ENCODE results near the gene DLL4. TPM values are rescaled to one million over a fixed set of nuclear protein-coding genes. Genes with fewer than 3 reads are reported as not detected.
A peak's percentile ranks its signal among the peaks of the same experiment; 100 is the strongest.
"Not testable (repeated sequence)": the region's sequence is repeated elsewhere in the genome, so short reads cannot be mapped to it uniquely, and the experiment has no call there.

The DLL4 gene
- polyA plus RNA-seq, 3 donors from 2014 or later, result not detected

DNA sequence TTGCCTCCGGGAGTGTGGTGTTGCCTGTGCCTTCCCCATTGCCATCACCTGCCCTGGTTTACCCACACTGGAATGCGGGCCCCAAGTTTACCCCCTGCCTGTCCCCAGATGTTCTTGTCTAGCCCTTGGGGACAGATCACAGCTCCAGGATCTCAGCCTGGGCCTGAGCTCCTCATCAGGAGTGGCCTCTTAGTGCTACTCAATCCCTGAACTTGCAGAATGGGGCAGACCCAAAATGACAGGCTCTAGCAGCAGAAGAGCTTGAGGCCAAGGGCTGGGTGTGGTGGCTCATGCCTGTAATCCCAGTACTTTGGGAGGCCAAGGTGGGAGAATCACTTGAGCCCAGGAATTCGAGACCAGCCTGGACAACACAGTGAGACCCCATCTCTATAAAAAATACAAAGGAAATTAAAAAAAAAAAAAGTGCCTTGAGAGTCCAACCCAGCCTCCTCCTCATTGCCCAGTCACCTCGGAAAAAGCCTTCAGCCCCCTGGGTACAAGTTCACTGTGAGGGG lies 28.0 kb downstream of the DLL4 start:
- Mint-ChIP-seq H3K4me1 (peaks cover 17 to 21% of the 10 kb centered on the region in 2 donors), H3K27me3 (ENCODE audit: low read depth in 3 of 3) (peaks cover 4 to 12% (median 10%) of the 10 kb centered on the region in 3 donors), H3K27ac (no peak overlapping the region), H3K9me3 (no peaks in the 10 kb centered on the region), H3K36me3 (peaks cover 0 to 4% (median 0%) of the 10 kb centered on the region in 3 donors), H3K4me3 (no peak overlapping the region)
- DNase-seq, result no peak

DNA sequence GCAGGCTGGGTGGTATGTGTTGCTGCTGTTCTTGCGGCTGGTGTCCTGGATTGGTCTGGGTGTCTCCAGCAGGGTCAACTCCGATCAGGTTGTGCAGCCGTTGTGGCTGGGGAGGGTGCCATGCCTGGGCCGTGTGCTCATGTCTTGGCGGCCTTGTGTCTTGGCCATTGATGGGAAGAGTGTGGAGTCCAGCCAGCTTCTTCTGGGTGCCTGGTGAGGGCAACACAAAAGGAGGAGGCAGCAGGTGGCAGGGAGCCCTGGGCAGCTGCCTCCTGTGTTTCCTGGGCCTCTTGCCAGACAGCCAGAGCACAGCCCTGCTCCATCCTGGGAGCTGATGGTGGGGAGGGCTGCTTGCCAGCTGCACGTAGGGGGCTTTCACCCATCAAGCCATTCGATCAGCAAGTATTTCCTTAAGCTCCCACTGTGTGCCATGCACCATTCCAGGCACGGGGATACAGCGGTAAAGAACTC lies 28.5 kb downstream of the DLL4 start:
- Mint-ChIP-seq H3K4me1 (peaks cover 14 to 17% of the 10 kb centered on the region in 2 donors), H3K36me3 (peaks cover 0 to 4% (median 0%) of the 10 kb centered on the region in 3 donors), H3K27ac (no peak overlapping the region), H3K4me3 (no peak overlapping the region), H3K9me3 (no peaks in the 10 kb centered on the region), H3K27me3 (ENCODE audit: low read depth in 3 of 3) (peaks cover 4 to 12% (median 10%) of the 10 kb centered on the region in 3 donors)
- DNase-seq, result no peak

- Mint-ChIP-seq H3K36me3 (peaks cover 0 to 4% (median 0%) of the 10 kb centered on the region in 3 donors), H3K27ac (no peak overlapping the region), H3K27me3 (ENCODE audit: low read depth in 3 of 3) (peaks cover 3 to 11% (median 8%) of the 10 kb centered on the region in 3 donors), H3K4me1 (peaks cover 11 to 12% of the 10 kb centered on the region in 2 donors), H3K9me3 (no peaks in the 10 kb centered on the region), H3K4me3 (no peak overlapping the region)
- no peak for DNase-seq
Measured at GRCh38 chr15:40958146-40958545, 29.0 kb downstream of the DLL4 start.

DNA sequence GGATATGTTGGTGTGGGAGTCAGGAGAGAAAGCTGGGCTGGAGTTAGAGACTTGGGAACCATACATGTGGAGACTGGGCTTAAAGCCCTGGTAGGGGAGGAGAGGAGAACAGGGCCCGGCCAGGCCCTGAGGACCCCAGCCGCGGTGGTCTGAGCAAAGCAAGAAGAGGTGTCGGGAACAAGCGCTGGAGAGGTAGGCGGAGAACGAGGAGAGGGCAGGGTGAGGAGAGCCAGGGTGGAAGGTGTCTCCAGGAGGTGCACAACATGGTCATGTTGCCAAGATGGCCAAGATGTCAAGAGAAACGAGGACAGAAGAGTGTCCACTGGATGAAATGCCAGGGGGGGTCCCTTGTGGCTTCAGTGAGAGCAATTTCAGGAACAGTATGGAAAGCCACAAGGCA lies 29.6 kb downstream of the DLL4 start:
- no peak for DNase-seq
- peaks cover 6 to 8% of the 10 kb centered on the region in 2 donors for H3K4me1 Mint-ChIP-seq
- H3K27me3 Mint-ChIP-seq (ENCODE audit: low read depth in 3 of 3), result peaks cover 0 to 12% (median 6%) of the 10 kb centered on the region in 3 donors
- no peaks in the 10 kb centered on the region for H3K9me3 Mint-ChIP-seq
- peak overlapping the region in 1 of 6 donors; percentile 62 for H3K27ac Mint-ChIP-seq
- no peak overlapping the region for H3K4me3 Mint-ChIP-seq
- peaks cover 0 to 4% (median 0%) of the 10 kb centered on the region in 3 donors for H3K36me3 Mint-ChIP-seq

GRCh38 chr15:40959331-40960141 lies 30.4 kb downstream of the DLL4 start:
- H3K36me3 Mint-ChIP-seq, result peaks cover 0 to 4% (median 0%) of the 10 kb centered on the region in 3 donors
- peaks cover 0 to under 1% of the 10 kb centered on the region in 2 donors for H3K4me1 Mint-ChIP-seq
- no peak for DNase-seq
- no peak overlapping the region for H3K4me3 Mint-ChIP-seq
- no peak overlapping the region for H3K27ac Mint-ChIP-seq
- no peaks in the 10 kb centered on the region for H3K9me3 Mint-ChIP-seq
- peaks cover 0 to 10% (median 3%) of the 10 kb centered on the region in 3 donors for H3K27me3 Mint-ChIP-seq (ENCODE audit: low read depth in 3 of 3)

- no peak for DNase-seq
- Mint-ChIP-seq H3K27ac (peak overlapping the region in 1 of 6 donors; percentile 51), H3K9me3 (no peaks in the 10 kb centered on the region), H3K36me3 (peaks cover 0 to 4% (median 0%) of the 10 kb centered on the region in 3 donors), H3K4me1 (no peaks in the 10 kb centered on the region), H3K4me3 (no peak overlapping the region), H3K27me3 (ENCODE audit: low read depth in 3 of 3) (peaks cover 2 to 12% (median 3%) of the 10 kb centered on the region in 3 donors)
Measured at GRCh38 chr15:40960151-40960885, 31.2 kb downstream of the DLL4 start.

DNA sequence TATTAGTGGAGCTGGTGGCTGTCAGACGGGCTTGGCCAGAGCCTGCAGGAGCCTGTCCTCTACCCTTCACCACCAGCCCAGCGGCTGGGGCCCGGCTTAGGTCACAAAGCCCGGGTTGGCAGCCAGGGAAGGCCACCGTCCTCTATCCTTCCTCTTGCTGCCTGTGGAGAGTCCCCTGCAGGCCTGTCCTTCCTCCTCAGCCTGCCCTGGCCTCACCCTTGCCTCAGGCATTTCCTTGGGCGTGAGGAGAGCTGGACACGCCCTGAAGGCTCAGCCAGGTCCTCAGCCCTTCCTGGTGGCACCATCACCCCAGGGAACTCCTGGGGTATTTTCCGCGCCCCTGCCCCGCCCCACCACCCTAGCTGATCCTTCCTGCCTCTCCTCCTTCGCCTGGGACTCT lies 31.8 kb downstream of the DLL4 start:
- Mint-ChIP-seq H3K9me3 (no peaks in the 10 kb centered on the region), H3K27ac (no peak overlapping the region), H3K4me3 (no peak overlapping the region), H3K36me3 (peaks cover 0 to 4% (median 0%) of the 10 kb centered on the region in 3 donors), H3K27me3 (ENCODE audit: low read depth in 3 of 3) (peaks cover 2 to 9% (median 3%) of the 10 kb centered on the region in 3 donors), H3K4me1 (no peaks in the 10 kb centered on the region)
- no peak for DNase-seq

- H3K4me3 Mint-ChIP-seq; H3K27me3 Mint-ChIP-seq (ENCODE audit: low read depth in 3 of 3); H3K9me3 Mint-ChIP-seq; DNase-seq; H3K4me1 Mint-ChIP-seq; H3K27ac Mint-ChIP-seq; H3K36me3 Mint-ChIP-seq: not testable (repeated sequence)
Measured at GRCh38 chr15:40961740-40962139, 32.6 kb downstream of the DLL4 start.

GRCh38 chr15:40962317-40962716 lies 33.2 kb downstream of the DLL4 start:
- not testable (repeated sequence) for H3K4me3 Mint-ChIP-seq; H3K27me3 Mint-ChIP-seq (ENCODE audit: low read depth in 3 of 3); H3K27ac Mint-ChIP-seq; DNase-seq; H3K9me3 Mint-ChIP-seq; H3K36me3 Mint-ChIP-seq; H3K4me1 Mint-ChIP-seq

DNA sequence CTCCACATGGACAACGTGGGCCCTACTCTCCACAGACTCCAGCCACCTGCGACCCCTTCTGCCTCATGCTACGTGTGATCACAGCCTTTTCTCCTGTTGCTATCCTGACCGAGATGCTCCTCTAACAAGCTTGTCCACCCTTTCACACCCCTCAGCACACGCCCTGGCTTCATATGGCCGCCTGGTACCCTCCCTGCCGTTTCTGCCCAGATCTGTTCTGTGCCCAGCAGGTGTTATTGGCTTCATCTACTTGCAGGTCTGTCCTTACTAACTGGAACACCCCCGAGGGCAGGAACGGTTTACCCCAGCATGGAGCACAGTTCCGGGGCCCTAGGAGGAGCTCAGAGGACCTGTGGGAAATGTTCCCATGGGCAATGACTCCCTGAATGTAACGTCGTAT lies 34.1 kb downstream of the DLL4 start:
- Mint-ChIP-seq H3K27me3 (ENCODE audit: low read depth in 3 of 3) (peaks cover 2 to 9% (median 3%) of the 10 kb centered on the region in 3 donors), H3K36me3 (no peaks in the 10 kb centered on the region), H3K4me3 (no peak overlapping the region), H3K9me3 (no peaks in the 10 kb centered on the region), H3K4me1 (no peaks in the 10 kb centered on the region), H3K27ac (peak overlapping the region in 1 of 6 donors; percentile 2)
- no peak for DNase-seq

DNA sequence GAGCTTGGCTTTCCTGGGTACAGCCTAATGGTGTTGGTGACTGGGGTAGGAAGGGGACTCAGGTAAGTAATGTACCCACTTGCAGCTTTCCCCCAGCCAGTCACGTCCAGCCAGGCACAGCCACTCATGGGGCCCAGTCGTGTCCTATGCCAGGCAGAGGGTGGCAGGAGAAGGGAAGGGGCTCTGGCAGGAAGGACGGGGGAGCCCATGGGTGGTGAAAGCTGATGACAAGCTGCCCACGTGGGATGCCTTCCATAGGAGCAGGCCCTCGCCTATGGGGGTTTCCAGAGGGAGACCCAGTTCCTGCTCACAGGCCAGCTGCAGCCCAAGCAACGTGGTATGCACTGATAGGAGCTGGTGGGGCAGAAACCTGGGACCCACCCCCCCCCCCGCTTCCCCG lies 34.9 kb downstream of the DLL4 start:
- no peaks in the 10 kb centered on the region for H3K9me3 Mint-ChIP-seq
- H3K27ac Mint-ChIP-seq, result no peak overlapping the region
- no peak overlapping the region for H3K4me3 Mint-ChIP-seq
- no peaks in the 10 kb centered on the region for H3K4me1 Mint-ChIP-seq
- H3K27me3 Mint-ChIP-seq (ENCODE audit: low read depth in 3 of 3), result peaks cover 2 to 6% (median 3%) of the 10 kb centered on the region in 3 donors
- H3K36me3 Mint-ChIP-seq, result no peaks in the 10 kb centered on the region
- no peak for DNase-seq

DNA sequence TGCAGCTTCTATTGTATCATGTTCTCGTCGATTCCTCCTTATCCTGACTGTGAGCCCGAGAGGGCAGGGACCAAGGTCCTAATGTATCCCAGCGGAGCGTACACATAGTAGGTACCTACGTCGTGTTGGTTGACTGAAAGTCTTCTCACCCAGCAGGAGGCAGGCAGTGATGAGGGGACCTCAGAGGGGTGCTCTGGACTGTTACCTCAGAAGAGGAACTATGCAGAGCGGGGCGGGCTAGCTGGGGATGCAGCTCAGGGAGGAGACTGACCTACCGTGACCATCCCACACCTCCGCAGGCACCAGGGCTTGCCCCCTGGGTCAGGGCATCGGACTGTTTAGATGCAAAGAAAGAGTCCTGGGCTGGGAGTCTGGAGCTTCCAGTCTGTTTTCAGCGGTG lies 35.5 kb downstream of the DLL4 start:
- Mint-ChIP-seq H3K4me3 (no peak overlapping the region), H3K4me1 (no peaks in the 10 kb centered on the region), H3K27me3 (ENCODE audit: low read depth in 3 of 3) (peaks cover 1 to 6% (median 2%) of the 10 kb centered on the region in 3 donors), H3K9me3 (no peaks in the 10 kb centered on the region), H3K27ac (no peak overlapping the region), H3K36me3 (no peaks in the 10 kb centered on the region)
- DNase-seq, result no peak

DNA sequence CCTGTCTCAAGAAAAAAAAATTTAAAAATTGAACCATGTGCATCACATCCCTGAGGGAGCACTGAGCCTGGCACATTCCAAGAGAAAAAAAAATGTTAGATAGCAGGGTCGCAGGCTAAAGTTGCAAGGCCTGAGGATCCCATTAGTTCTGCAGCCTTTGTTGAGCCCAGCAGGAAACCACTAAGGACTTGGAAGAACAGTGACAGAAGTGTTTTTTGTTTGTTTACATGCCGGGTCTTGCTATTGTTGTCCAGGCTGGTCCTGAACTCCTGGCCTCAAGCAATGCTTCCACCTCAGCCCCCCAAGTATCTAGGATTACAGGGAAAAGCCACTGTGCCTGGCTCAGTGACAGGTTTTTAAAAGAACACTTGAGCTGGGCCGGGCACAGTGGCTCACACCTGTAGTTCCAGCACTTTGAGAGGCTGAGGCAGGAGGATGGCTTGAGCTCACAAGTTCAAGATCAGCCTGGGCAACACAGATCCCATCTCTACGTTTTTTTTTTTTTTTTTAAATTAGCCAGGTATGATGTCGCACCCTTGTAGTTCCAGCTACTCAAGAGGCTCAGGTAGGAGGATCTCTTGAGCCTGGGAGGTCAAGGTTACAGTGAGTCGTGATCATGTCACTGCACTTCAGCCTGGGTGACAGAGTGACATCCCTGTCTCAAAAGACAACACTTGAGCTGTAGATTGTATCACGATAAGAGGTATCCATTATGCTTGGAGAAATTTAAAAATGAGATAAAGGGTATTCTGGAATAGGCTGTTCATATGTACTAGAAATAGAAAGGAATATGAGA lies 39.3 kb downstream of the DLL4 start:
- Mint-ChIP-seq H3K4me3 (no peak overlapping the region), H3K9me3 (no peaks in the 10 kb centered on the region), H3K27me3 (ENCODE audit: low read depth in 3 of 3) (peaks cover 2 to 3% (median 2%) of the 10 kb centered on the region in 3 donors), H3K27ac (no peak overlapping the region), H3K36me3 (no peaks in the 10 kb centered on the region), H3K4me1 (no peaks in the 10 kb centered on the region)
- no peak for DNase-seq
